ENCODE measurements around the gene GEMIN5. TPM values are rescaled to one million over a fixed set of nuclear protein-coding genes. Genes with fewer than 3 reads are reported as not detected.

GEMIN5 gene
- total RNA-seq, 2 experiments from 2014 or later, result 2.7 to 3.7 TPM

DNA sequence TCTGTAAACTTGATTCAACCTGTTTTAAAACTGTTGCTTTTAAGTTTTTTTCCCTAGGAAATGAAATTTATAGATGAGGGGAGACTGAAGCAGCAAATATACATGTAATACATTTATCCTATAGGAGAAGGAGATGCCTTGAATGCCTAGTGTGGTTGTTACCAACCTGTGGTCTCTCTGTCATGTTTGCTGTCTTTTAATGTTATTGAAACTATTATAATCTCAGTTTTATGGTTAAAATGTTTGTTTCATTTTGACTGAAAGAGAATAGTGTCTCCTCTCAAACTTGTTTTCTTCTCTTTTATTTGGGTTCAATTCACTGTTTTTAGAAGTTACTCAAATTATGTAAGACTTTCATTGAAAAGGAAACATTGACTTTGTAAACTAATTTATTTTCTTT lies 18.7 kb upstream of the GEMIN5 start:
- Mint-ChIP-seq H3K9me3 (no peaks in the 10 kb centered on the region), H3K27me3 (no peaks in the 10 kb centered on the region), H3K36me3 (ENCODE audit: low read depth) (peaks cover 72% of the 10 kb centered on the region), H3K27ac (no peak overlapping the region), H3K4me3 (no peak overlapping the region), H3K4me1 (ENCODE audit: low read depth) (peaks cover 8% of the 10 kb centered on the region)
- Histone ChIP-seq H3K4me1 (ENCODE audit: insufficient read depth, low read length) (no peaks in the 10 kb centered on the region), H3K27ac (ENCODE audit: low read depth in 1 of 2, low read length in 2 of 2) (no peak overlapping the region), H3K27me3 (ENCODE audit: control insufficient read depth in 1 of 2, insufficient read depth in 2 of 2, low read length in 2 of 2) (no peaks in the 10 kb centered on the region), H3K9me3 (ENCODE audit: control insufficient read depth in 1 of 2, insufficient read depth in 1 of 2, low read length in 2 of 2) (no peaks in the 10 kb centered on the region), H3K4me3 (ENCODE audit: low read length) (no peak overlapping the region), H3K36me3 (ENCODE audit: insufficient read depth, low read length) (peaks cover 55% of the 10 kb centered on the region)
- TF ChIP-seq, protein P1, sequence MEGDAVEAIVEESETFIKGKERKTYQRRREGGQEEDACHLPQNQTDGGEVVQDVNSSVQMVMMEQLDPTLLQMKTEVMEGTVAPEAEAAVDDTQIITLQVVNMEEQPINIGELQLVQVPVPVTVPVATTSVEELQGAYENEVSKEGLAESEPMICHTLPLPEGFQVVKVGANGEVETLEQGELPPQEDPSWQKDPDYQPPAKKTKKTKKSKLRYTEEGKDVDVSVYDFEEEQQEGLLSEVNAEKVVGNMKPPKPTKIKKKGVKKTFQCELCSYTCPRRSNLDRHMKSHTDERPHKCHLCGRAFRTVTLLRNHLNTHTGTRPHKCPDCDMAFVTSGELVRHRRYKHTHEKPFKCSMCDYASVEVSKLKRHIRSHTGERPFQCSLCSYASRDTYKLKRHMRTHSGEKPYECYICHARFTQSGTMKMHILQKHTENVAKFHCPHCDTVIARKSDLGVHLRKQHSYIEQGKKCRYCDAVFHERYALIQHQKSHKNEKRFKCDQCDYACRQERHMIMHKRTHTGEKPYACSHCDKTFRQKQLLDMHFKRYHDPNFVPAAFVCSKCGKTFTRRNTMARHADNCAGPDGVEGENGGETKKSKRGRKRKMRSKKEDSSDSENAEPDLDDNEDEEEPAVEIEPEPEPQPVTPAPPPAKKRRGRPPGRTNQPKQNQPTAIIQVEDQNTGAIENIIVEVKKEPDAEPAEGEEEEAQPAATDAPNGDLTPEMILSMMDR (IDR thresholded peaks at IDR 0.05), result no peak
- intact Hi-C loops (cut with DNase I, micrococcal nuclease), result no loop called here
- ChIA-PET POLR2A (interaction anchor here (0.7 kb wide), 1 partner anchor 379 kb away, joined by 3 read pairs; no protein-coding TSS in a partner anchor), CTCF (no interaction called here)
- ATAC-seq (ENCODE audit: poor library complexity), result no peak
- DNase-seq, result no peak

DNA sequence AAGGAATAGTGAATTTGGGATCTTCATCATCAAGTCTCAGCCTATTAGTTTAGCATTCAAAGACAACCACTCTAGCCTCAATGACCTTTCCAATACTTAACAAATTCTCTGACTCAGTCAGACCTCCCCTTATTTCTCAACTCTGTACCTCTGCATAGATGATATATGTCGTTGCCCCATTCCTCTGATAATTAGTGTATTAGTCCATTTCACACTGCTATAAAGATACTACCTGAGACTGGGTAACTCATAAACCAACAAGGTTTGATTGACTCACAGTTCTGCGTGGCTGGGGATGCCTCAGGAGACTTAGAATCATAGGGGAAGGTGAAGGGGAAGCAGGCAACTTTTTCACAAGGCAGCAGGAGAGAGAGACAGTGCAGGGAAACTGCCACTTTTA lies 11.8 kb upstream of the GEMIN5 start:
- Histone ChIP-seq H3K27me3 (ENCODE audit: control insufficient read depth in 1 of 2, insufficient read depth in 2 of 2, low read length in 2 of 2) (no peaks in the 10 kb centered on the region), H3K36me3 (ENCODE audit: insufficient read depth, low read length) (peaks cover 19% of the 10 kb centered on the region), H3K9me3 (ENCODE audit: control insufficient read depth in 1 of 2, insufficient read depth in 1 of 2, low read length in 2 of 2) (no peaks in the 10 kb centered on the region), H3K4me1 (ENCODE audit: insufficient read depth, low read length) (peaks cover 5% of the 10 kb centered on the region), H3K4me3 (ENCODE audit: low read length) (no peak overlapping the region), H3K27ac (ENCODE audit: low read depth in 1 of 2, low read length in 2 of 2) (no peak overlapping the region)
- H3K27ac Mint-ChIP-seq, result no peak overlapping the region
- H3K27me3 Mint-ChIP-seq, result no peaks in the 10 kb centered on the region
- H3K4me3 Mint-ChIP-seq, result no peak overlapping the region
- intact Hi-C loops (cut with DNase I, micrococcal nuclease), result loop anchor here in 1 of 2 experiments (10.0 kb wide), 2 partner anchors 295 to 1985 kb away; no protein-coding TSS in a partner anchor
- ATAC-seq (ENCODE audit: poor library complexity) (no peak), DNase-seq (no peak)
- POLR2A ChIA-PET, result no interaction called here
- H3K4me1 Mint-ChIP-seq (ENCODE audit: low read depth), result peaks cover 37% of the 10 kb centered on the region
- no peaks in the 10 kb centered on the region for H3K9me3 Mint-ChIP-seq
- CTCF ChIA-PET, result no interaction called here
- peaks cover 47% of the 10 kb centered on the region for H3K36me3 Mint-ChIP-seq (ENCODE audit: low read depth)
- TF ChIP-seq, protein P1 (IDR thresholded peaks at IDR 0.05), result no peak

GRCh38 chr5:154948313-154948712 lies 10.3 kb upstream of the GEMIN5 start:
- intact Hi-C loops (cut with DNase I, micrococcal nuclease), result loop anchor here in 1 of 2 experiments (10.0 kb wide), 2 partner anchors 294 to 1986 kb away; no protein-coding TSS in a partner anchor
- H3K27ac ChIP-seq (ENCODE audit: low read depth in 1 of 2, low read length in 2 of 2), result no peak overlapping the region
- H3K27me3 ChIP-seq (ENCODE audit: control insufficient read depth in 1 of 2, insufficient read depth in 2 of 2, low read length in 2 of 2), result no peaks in the 10 kb centered on the region
- H3K27me3 Mint-ChIP-seq, result no peaks in the 10 kb centered on the region
- H3K27ac Mint-ChIP-seq, result no peak overlapping the region
- no peak for DNase-seq
- H3K36me3 ChIP-seq (ENCODE audit: insufficient read depth, low read length), result peaks cover 18% of the 10 kb centered on the region
- H3K9me3 ChIP-seq (ENCODE audit: control insufficient read depth in 1 of 2, insufficient read depth in 1 of 2, low read length in 2 of 2), result no peaks in the 10 kb centered on the region
- no peak overlapping the region for H3K4me3 Mint-ChIP-seq
- ChIA-PET CTCF (no interaction called here), POLR2A (no interaction called here)
- TF ChIP-seq, protein P1 (IDR thresholded peaks at IDR 0.05), result no peak
- peaks cover 37% of the 10 kb centered on the region for H3K4me1 Mint-ChIP-seq (ENCODE audit: low read depth)
- H3K9me3 Mint-ChIP-seq, result no peaks in the 10 kb centered on the region
- H3K4me1 ChIP-seq (ENCODE audit: insufficient read depth, low read length), result peaks cover 5% of the 10 kb centered on the region
- no peak overlapping the region for H3K4me3 ChIP-seq (ENCODE audit: low read length)
- H3K36me3 Mint-ChIP-seq (ENCODE audit: low read depth), result peaks cover 44% of the 10 kb centered on the region
- no peak for ATAC-seq (ENCODE audit: poor library complexity)

All from CD4-positive, alpha-beta T cell (primary cell).